Measurements from ENCODE around the gene TMTC2. TPM values are rescaled to one million over a fixed set of nuclear protein-coding genes. Genes with fewer than 3 reads are reported as not detected.

TMTC2 gene
- total RNA-seq, 4 donors from 2014 or later: 6.5 to 11.3 (median 8.9) TPM

- no peak for TF ChIP-seq CTCF (IDR thresholded peaks at IDR 0.05; ENCODE audit: low read depth)
Measured at GRCh38 chr12:82954064-82954463, 267.4 kb downstream of the TMTC2 start.

- no peak for TF ChIP-seq CTCF (IDR thresholded peaks at IDR 0.05; ENCODE audit: low read depth)
Measured at GRCh38 chr12:82954572-82954971, 267.9 kb downstream of the TMTC2 start.

GRCh38 chr12:82955043-82955442 is 268.3 kb downstream of the TMTC2 start:
- no peak for TF ChIP-seq CTCF (IDR thresholded peaks at IDR 0.05; ENCODE audit: low read depth)

GRCh38 chr12:82958966-82959365 is 272.3 kb downstream of the TMTC2 start:
- no peak for TF ChIP-seq CTCF (IDR thresholded peaks at IDR 0.05; ENCODE audit: low read depth)

GRCh38 chr12:82959821-82960220 is 273.1 kb downstream of the TMTC2 start:
- TF ChIP-seq CTCF (IDR thresholded peaks at IDR 0.05; ENCODE audit: low read depth): no peak

- no peak for TF ChIP-seq CTCF (IDR thresholded peaks at IDR 0.05; ENCODE audit: low read depth)
Measured at GRCh38 chr12:82961835-82962234, 275.1 kb downstream of the TMTC2 start.

GRCh38 chr12:82963956-82964355 is 277.2 kb downstream of the TMTC2 start:
- TF ChIP-seq CTCF (IDR thresholded peaks at IDR 0.05; ENCODE audit: low read depth): no peak

Measured in subcutaneous adipose tissue (tissue), 4 donors.